HTR-8/SVneo (cell line): ENCODE measurements around the gene C1orf53.
A peak's percentile ranks its signal among the peaks of the same experiment; 100 is the strongest.

Experiments
- DNase-seq: peaks from one replicate; pipeline ENCODE4 v3.0.0; 2011; ENCODE audit warnings: low spot score, mixed read lengths; ENCODE audit not compliant: insufficient read length
- FAIRE-seq: peaks from 2 replicates; lab custom pipeline; 2011; peaks lifted over from hg19 to GRCh38; lab: Jason Lieb, UNC

The C1orf53 gene

DNA sequence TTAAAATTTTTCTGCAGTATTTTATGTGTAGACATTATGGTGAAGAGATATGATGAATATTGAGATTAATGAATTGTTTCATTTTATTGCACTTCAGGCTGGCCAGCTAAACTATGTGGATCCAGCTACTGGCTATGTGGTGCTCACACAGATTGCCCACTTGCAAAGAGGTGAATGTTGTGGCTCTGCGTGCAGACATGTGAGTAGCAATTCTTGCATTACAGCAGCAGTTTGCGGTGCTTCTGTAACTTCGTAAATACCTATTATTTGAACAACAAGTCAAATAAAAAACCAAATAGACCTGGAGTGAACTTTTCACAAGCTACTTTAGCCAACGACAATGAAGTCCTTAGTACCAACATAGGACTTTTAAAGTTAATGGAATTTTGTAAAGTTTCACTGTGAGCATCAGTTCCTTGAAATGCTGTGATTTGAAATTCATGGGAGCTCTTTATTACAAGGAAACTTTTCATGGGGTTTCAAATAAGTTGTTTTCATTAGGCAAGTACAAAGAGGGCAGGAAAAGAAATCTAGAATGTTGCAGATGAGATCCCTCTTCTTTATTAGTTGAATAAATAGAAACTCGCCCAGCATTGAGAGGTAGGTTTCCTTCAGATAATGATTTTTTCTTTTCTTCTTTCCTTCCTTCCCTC, 3.4 kb downstream of the C1orf53 start:
- DNase-seq: no peak
- no peak for FAIRE-seq

DNA sequence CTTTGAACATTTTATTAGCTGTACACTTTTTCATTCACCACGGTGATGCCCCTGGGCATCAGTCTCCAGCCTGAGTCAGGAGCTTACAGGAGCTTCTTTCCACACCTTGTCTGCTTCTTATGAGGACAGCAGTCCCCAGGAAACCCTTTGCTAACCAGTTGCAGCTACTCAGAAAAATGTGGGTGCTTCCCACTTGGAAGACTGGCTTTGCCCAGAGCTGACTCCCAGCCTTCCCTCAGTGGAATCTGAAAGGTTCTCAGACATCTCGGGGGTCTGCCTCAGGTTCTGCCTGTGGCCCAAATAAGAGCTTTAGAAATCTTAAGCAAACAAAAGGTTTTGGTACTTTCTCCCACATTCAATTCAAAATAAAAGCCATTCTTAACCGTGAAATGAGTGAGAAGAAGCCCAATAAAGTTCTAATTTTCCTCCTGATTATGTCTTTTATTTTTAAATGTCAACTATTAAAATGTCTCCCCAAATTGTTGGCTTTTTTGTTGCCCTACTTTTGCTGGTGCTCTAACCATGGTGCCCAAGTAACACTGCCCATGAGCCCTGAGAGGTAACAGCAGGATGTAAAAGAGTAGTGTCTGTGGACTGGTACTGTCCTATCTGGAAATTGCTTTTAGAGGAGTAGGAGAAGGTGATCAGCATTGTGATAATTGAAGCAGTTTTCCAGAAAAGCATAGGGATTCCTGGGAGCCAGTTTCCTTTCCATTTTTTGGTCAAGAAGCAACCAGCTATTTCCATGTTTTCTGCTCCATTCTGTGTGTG, 5.6 kb downstream of the C1orf53 start:
- DNase-seq (no peak), FAIRE-seq (no peak)

DNA sequence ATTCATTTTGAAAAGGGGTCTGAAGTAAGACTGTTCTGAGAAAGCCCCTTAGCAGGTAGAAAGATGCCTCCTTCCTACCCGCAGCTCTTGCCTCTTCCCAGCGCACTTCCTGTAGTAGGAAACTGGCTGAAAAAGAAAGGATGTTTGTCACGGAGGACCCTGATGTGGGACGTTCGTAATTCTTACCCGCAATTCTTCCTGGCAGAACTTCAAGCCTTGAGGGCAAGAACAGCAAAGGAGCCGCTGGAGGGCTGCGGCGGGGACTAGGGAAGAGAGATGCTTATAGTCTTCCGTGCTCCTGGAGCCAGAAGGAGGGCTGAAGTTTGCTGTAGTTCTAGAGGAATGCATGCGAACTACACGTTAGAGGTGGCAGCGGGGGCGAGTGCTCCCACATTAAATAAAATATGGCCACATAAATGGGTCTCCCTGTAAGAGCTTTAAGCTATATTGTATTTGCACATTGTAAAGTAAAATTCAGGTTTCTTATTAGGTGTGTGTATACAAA, 6.3 kb downstream of the C1orf53 start:
- FAIRE-seq: no peak
- no peak for DNase-seq

GRCh38 chr1:197909384-197909783, 7.0 kb downstream of the C1orf53 start:
- no peak for FAIRE-seq

GRCh38 chr1:197910120-197910991, 7.9 kb downstream of the C1orf53 start:
- DNase-seq: no peak
- no peak for FAIRE-seq

More at GRCh38 chr1:197909384-197909783, 7.0 kb downstream of the C1orf53 start:
- DNase-seq: no peak

GRCh38 chr1:197911111-197911856, 8.9 kb downstream of the C1orf53 start:
- DNase-seq: no peak
- no peak for FAIRE-seq

DNA sequence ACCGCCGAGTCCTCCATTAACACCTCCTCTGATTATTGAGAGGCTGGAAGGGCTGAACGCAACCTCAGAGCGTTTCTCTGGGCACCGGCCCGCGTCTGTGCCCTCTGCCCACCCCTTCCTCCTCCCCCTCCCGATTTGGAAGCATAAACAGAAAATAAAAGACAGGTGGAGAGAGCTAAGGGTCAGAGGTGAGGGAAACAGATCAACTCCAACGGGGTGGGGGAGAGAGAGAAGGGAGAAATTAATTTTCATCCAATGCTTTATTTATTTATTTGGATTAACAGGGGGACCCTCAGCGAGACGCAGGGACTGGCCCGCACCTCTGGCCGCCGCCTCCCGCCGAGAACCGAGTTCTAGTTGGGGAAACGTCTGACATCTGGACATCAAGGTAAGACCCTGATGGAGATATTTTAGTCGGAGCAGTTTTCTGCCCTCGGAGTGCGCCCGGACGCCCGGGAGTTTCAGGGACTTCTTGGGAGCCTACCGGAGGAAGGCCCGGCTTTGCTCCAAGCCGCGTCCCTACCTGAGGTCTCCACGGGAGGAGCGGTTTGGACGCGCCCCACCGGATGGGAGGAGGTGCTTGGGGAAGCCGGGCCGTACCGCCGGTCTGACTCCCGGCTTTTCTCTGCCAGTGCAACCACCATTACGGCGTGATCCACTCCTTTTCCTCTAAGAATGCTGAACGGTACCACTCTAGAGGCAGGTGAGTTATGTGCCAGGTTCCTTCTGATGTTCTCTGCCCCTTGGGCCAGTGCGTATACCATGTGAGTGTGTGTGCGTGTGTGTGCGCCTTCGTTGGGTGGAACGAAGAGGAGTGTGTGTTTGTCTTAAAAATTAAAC, 9.6 kb downstream of the C1orf53 start:
- DNase-seq (no peak), FAIRE-seq (no peak)

DNA sequence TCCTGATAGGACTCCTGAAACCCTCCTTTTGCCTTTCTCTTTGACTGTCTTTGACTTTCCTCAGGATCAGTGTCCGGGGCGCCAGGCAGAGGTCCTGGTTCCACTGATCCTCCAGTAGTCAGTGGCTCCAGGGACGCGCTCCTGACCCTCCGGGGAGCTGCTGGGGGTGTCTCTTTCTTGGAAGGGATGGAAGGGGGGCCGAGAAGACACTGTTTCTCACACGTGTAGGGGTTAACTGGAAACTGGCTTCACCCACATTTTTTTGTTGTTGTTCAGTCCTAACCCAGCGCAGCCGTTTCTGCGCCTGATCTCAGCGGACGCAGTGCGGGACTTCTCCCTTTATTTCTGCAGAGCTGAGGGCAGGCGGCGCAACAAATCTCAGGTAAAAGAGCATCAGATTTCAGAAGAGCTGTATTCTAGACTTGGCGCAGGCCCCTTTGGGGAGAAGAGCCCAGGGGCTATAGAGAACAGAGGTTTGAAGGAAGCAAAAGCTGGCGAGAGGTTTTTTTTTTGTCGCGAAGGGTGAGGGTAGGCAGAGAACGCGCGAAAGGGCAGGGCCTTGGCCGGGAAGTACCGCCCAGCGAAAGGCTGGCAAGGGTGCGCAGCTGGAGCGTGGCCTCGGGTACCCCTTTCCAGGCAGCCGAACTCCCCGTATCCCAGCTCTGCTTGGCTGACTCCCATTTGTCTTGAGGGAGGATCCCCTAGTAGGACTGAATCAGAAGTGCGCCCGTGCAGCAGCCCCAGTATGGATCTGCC, 10.5 kb downstream of the C1orf53 start:
- FAIRE-seq (no peak), DNase-seq (no peak)

GRCh38 chr1:197913495-197914276, 11.3 kb downstream of the C1orf53 start:
- FAIRE-seq: no peak
- no peak for DNase-seq

DNA sequence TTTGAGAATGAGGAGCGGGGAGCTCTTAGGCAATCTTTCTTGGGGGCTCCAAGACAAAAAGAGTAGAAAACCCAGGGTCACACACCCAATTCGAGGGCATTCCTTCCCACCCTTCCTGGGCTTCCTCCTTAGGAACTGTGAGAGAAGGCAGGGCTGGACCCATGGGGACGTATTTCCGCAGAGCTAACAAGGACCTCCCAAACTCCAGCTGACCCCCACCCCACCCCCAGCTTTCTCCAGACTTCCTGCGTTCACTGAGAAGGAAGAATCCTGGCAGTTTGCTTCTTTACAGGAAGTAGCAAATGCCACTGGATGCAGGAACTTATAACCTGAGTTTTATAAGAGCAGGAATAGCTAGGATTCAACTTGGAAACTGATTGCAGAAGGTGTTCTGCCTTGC, 12.1 kb downstream of the C1orf53 start:
- FAIRE-seq (no peak), DNase-seq (no peak)

- DNase-seq: no peak
- no peak for FAIRE-seq
These were observed 12.9 kb downstream of the C1orf53 start for GRCh38 chr1:197915260-197915861.

DNA sequence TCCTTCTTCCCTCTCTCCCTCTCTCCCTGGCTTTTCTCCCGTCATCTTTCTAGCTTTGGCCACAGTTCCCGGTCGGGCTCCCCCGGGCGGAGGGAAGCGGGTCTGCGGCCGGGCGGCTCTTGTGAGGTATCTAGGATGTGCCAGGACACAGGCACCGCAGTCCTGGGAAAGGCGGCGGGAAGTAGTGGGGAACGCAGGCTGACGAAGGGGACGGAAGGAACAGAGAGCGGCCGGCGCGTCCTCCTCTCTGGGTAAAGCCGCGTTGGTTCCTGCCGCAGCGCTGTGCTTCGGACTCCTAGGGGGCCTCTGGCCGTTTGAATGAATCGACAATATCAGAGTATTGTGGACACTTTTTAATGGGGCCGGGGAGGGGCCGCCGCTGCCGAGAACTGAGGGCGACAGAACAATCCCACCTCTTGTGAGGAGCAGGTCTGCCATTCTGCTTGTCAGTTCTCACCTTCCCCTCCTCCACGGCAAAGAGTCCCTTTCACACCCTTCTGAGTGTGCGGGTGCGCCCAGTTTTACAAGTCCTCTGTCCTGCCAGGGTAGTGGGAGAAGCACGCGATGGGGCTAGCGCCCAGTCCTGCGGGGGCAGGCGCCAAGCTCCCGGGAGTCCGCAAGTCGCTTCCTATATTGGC, 13.6 kb downstream of the C1orf53 start:
- FAIRE-seq (peak; percentile 64), DNase-seq (peak; percentile 75)

- FAIRE-seq (no peak), DNase-seq (no peak)
These were observed 14.1 kb downstream of the C1orf53 start for GRCh38 chr1:197916500-197916983.

DNA sequence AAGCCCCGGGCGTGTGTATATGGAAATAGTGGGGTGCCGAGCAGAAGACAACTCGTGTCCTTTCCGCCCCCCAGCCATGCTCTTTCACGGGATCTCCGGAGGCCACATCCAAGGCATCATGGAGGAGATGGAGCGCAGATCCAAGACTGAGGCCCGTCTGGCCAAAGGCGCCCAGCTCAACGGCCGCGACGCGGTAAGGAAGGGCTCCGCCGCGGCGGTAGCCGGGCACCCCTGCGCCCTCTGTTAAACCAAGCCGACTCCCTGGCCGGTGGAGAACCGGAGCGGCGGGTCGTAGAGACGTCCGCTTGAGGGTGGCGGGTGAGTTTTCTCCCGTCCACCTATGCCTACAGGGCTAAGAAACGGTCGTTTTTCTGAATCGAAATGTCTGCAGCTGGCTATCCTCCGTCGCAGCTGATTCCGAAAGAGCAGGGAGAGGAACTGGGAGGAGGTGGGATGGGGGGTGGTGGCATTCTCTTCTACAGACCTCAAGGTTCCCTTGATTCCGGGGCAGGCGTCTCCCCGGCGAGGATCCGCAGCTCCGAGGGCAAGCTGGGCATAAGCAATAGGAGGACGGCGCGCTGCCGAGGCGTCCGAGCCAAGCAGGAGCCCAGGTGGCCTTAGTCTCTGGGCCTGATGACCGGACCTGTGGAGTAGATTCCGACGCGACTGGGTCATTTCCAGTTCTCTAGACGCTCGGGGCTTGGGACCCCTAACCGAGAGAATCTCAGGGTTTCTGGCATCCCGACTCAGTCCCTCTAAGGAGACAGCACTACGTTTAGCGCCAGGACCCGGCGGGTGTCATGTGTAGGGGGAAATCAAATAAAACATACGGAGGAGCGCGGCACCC, 15.6 kb downstream of the C1orf53 start:
- DNase-seq (peak; percentile 45), FAIRE-seq (no peak)

- DNase-seq (no peak), FAIRE-seq (no peak)
These were observed 16.4 kb downstream of the C1orf53 start for GRCh38 chr1:197918807-197919345.
